ENCODE results near the gene C2CD3. TPM values are rescaled to one million over a fixed set of nuclear protein-coding genes. Genes with fewer than 3 reads are reported as not detected.

Gene C2CD3
- total RNA-seq, 1 experiment from 2014 or later: 32.5 TPM

DNA sequence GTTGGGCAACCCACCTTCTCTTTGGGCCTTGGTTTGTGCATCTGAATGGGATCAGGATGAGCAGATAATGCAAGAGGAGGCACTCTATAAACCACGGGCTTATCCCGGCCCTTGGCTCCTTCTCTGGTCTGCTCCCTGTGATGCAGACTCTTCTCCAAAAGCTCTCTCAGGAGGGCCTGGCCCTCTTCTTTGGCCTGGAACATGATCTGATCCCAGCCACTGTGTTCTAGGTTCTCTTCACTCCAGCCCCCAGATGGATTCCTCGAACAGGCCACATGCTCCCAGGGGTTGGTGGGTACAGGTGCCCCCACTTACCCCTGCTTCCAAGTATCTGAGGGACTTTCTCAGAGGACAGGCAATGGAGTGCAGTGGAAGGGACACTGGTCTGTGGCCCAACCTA, 153.2 kb downstream of the C2CD3 start:
- in situ Hi-C loops (cut with HindIII; ENCODE audit: low pct_unique_long_range_greater_than_20kb, low sequenced_read_pairs): no loop called here
- DNase-seq (ENCODE audit: low read depth, low spot score): no peak

- no peak for DNase-seq (ENCODE audit: low read depth, low spot score)
- in situ Hi-C loops (cut with HindIII; ENCODE audit: low pct_unique_long_range_greater_than_20kb, low sequenced_read_pairs): no loop called here
Observed at GRCh38 chr11:74015919-74016684, 154.7 kb downstream of the C2CD3 start.

DNA sequence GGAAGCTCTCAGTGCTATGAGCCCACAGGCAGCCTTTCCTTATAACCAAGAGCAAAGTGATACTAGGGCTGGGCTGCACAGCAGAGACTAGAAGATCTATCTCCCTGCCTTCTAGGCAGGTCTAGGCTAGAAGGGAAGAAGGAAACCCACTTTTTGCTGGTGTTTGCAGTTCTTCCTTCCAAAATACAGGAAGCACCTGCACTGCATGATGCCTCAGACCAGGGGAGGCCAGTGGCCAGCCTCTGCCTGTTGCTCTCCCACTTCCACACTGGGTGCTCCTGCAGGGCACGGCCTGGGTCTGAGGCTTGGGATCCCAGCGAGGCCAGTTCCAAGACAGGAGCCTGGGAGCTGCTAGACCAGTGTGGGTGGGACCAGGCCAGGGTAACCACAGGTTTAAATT, 155.9 kb downstream of the C2CD3 start:
- DNase-seq (ENCODE audit: low read depth, low spot score): no peak
- in situ Hi-C loops (cut with HindIII; ENCODE audit: low pct_unique_long_range_greater_than_20kb, low sequenced_read_pairs): no loop called here

DNA sequence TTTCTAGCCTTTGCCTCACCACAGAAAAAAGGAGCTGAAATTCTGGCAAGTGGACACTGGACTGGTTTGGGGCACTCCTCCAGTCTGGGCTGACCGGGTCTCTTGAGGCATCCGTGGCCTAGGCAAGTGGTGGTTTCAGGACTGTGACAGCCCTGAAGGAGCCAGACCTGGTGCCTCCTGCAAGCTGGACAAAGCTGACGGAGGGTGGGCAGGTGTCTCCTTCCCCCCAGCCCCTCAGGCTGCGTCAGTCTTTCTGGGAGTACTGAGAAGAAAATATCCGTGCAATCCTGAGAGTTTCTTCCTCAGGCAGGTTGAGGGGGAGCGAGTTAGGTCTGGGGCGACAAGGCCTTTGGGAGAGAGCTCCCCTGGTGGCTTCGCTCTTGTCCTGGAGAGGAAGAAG, 157.7 kb downstream of the C2CD3 start:
- in situ Hi-C loops (cut with HindIII; ENCODE audit: low pct_unique_long_range_greater_than_20kb, low sequenced_read_pairs): no loop called here
- no peak for DNase-seq (ENCODE audit: low read depth, low spot score)

GRCh38 chr11:74012074-74012809, 158.6 kb downstream of the C2CD3 start:
- no peak for DNase-seq (ENCODE audit: low read depth, low spot score)
- in situ Hi-C loops (cut with HindIII; ENCODE audit: low pct_unique_long_range_greater_than_20kb, low sequenced_read_pairs): no loop called here

GRCh38 chr11:74011360-74012073, 159.3 kb downstream of the C2CD3 start:
- in situ Hi-C loops (cut with HindIII; ENCODE audit: low pct_unique_long_range_greater_than_20kb, low sequenced_read_pairs): no loop called here
- no peak for DNase-seq (ENCODE audit: low read depth, low spot score)

GRCh38 chr11:74010306-74011300, 160.2 kb downstream of the C2CD3 start:
- in situ Hi-C loops (cut with HindIII; ENCODE audit: low pct_unique_long_range_greater_than_20kb, low sequenced_read_pairs): no loop called here
- DNase-seq (ENCODE audit: low read depth, low spot score): no peak

GRCh38 chr11:74009675-74010305, 161.0 kb downstream of the C2CD3 start:
- in situ Hi-C loops (cut with HindIII; ENCODE audit: low pct_unique_long_range_greater_than_20kb, low sequenced_read_pairs): no loop called here
- no peak for DNase-seq (ENCODE audit: low read depth, low spot score)

DNA sequence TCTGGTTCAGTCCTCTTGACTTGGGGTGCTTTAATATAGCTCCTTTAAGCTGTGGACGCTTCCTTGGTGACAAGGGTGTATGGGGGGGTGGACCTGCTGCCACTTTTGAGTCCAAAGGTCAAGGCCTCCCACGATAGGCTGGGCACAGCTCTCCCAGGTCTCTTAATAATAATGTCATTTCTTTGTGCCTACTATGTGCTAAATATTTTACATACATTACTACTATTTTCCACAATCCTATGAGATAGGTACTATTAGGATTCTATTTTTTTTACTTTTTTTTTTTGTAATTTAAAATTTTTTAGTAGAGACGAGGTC, 161.6 kb downstream of the C2CD3 start:
- in situ Hi-C loops (cut with HindIII; ENCODE audit: low pct_unique_long_range_greater_than_20kb, low sequenced_read_pairs): no loop called here

GRCh38 chr11:74008373-74009229, 162.2 kb downstream of the C2CD3 start, which contains the start of gene UCP3:
TSS of gene UCP3 (minus strand) at chr11:74009085. CDS start at chr11:74007042, 2,043 bp downstream.
- no peak for DNase-seq (ENCODE audit: low read depth, low spot score)
- in situ Hi-C loops (cut with HindIII; ENCODE audit: low pct_unique_long_range_greater_than_20kb, low sequenced_read_pairs): no loop called here

More for the DNA sequence above, 161.6 kb downstream of the C2CD3 start:
- no peak for DNase-seq (ENCODE audit: low read depth, low spot score)

- in situ Hi-C loops (cut with HindIII; ENCODE audit: low pct_unique_long_range_greater_than_20kb, low sequenced_read_pairs): no loop called here
- no peak for DNase-seq (ENCODE audit: low read depth, low spot score)
Observed at GRCh38 chr11:74007691-74008372, 163.0 kb downstream of the C2CD3 start.

DNA sequence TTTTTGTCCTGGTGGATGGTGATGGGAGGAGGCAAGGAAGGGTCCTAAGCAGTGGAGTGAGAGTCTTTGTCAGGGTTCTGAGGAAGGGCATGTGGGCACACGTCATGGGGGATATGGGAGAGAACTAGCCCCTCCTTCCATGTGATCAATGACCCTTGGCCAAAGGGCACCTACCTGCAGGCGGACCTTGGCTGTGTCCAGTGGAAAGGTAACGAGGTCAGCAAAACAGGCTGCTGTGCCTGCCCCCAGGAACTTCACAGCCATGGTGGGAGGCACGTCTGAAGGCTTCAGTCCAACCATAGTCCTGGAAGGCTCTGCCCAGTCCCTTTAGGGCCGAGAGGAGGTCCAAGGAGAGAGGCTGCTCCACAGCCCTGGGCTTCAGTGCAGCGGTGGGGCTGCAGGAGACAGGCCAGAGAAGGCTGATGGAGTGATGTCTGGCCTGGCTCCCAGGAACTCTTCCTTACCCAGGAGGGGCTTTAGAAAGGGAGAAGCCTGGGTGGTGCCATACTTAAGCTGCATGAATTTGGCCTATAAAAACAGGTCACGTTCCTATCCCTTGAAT, 164.0 kb downstream of the C2CD3 start:
- in situ Hi-C loops (cut with HindIII; ENCODE audit: low pct_unique_long_range_greater_than_20kb, low sequenced_read_pairs): no loop called here

DNA sequence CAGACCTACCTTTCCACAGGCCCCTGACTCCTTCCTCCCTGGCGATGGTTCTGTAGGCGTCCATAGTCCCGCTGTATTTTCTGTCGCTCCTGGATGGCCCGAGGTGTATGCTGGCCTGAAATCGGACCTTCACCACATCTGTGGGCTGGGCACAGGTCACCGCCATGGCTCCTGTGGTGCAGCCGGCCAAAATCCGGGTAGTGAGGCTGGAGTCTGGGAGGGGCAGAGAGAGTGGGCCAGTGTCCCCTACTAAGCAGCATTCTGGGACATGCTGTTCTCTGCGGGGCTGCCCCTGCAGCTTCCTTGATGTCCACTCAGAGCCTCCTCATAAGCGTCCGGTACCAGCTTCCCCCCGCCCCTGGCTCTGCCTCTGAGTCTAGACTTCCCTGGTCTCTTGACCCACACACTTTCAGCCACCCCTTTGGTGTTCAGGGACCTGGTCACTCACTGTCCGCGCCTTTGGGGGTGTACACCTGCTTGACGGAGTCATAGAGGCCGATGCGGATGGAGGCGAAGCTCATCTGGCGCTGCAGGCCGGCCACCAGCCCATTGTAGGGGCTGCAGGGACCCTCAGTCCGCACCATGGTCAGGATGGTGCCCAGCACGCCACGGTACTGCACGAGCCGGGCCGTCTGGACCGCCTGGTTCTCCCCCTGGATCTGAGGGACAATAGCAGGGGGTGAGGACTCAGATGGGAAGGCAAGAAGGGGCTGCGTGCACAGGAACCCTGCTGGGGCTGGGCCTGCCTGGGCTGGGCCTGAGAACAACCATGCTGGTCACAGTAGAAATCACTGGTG, 164.9 kb downstream of the C2CD3 start:
- in situ Hi-C loops (cut with HindIII; ENCODE audit: low pct_unique_long_range_greater_than_20kb, low sequenced_read_pairs): no loop called here
- no peak for DNase-seq (ENCODE audit: low read depth, low spot score)

More for the DNA sequence above, 164.0 kb downstream of the C2CD3 start:
- DNase-seq (ENCODE audit: low read depth, low spot score): no peak

GRCh38 chr11:74004759-74005615, 165.8 kb downstream of the C2CD3 start:
- in situ Hi-C loops (cut with HindIII; ENCODE audit: low pct_unique_long_range_greater_than_20kb, low sequenced_read_pairs): no loop called here
- no peak for DNase-seq (ENCODE audit: low read depth, low spot score)

Measured in SK-MEL-5 (cell line).